ENCODE results near the gene INVS.

- TF ChIP-seq CTCF (conservative IDR thresholded peaks at IDR 0.05; ENCODE audit: low read depth, low read length), result no peak
- no peak for TF ChIP-seq CEBPB (IDR thresholded peaks at IDR 0.05; ENCODE audit: low read depth, low read length)
- TF ChIP-seq ELK1 (IDR thresholded peaks at IDR 0.05; ENCODE audit: borderline replicate concordance, low read depth, low read length), result no peak
- TF ChIP-seq POLR2A (IDR thresholded peaks at IDR 0.05; ENCODE audit: low read depth, low read length), result no peak
- no peak for TF ChIP-seq RFX5 (IDR thresholded peaks at IDR 0.05; ENCODE audit: low read depth, low read length)
- TF ChIP-seq MAZ (IDR thresholded peaks at IDR 0.05; ENCODE audit: borderline replicate concordance, low read depth, low read length), result no peak
- no peak for TF ChIP-seq USF2 (IDR thresholded peaks at IDR 0.05; ENCODE audit: low read depth, low read length)
- no peak for TF ChIP-seq RCOR1 (IDR thresholded peaks at IDR 0.05; ENCODE audit: insufficient replicate concordance, low read length)
- no peak for TF ChIP-seq MAFK (IDR thresholded peaks at IDR 0.05; ENCODE audit: low read depth, low read length)
- no peak for TF ChIP-seq NFE2L2 (IDR thresholded peaks at IDR 0.05; ENCODE audit: low read depth, low read length)
- no peak for TF ChIP-seq BHLHE40 (IDR thresholded peaks at IDR 0.05; ENCODE audit: low read depth, low read length)
- no peak for TF ChIP-seq SMC3 (IDR thresholded peaks at IDR 0.05; ENCODE audit: low read depth, low read length)
- TF ChIP-seq RAD21 (IDR thresholded peaks at IDR 0.05; ENCODE audit: low read length), result no peak
- no peak for TF ChIP-seq MXI1 (IDR thresholded peaks at IDR 0.05; ENCODE audit: borderline replicate concordance, low read depth, low read length)
Observed at GRCh38 chr9:100284247-100284646, 185.2 kb downstream of the INVS start.
